Mesothelial cell of epicardium (in vitro differentiated cells): Measurements from ENCODE around the gene GIMAP5. TPM values are rescaled to one million over a fixed set of nuclear protein-coding genes. Genes with fewer than 3 reads are reported as not detected.

Experiments
- DNase-seq, 2 experiments: peaks; one replicate each; pipeline ENCODE4 v3.0.0; 2021; ENCODE audit warnings: low spot score in 2 of 2; ENCODE audit not compliant: unreplicated experiment in 2 of 2
- H3K27ac Mint-ChIP-seq: 2 replicates; pipeline ENCODE4 v1.8.0; 2021; ENCODE audit warnings: mixed read lengths
- H3K27me3 Mint-ChIP-seq: 2 replicates; pipeline ENCODE4 v1.8.0; 2021; ENCODE audit warnings: low read depth, mixed read lengths
- H3K36me3 Mint-ChIP-seq: 2 replicates; pipeline ENCODE4 v1.8.0; 2021; ENCODE audit warnings: mixed read lengths
- H3K4me1 Mint-ChIP-seq: 2 replicates; pipeline ENCODE4 v1.8.0; 2021; ENCODE audit warnings: mixed read lengths
- H3K4me3 Mint-ChIP-seq: 2 replicates; pipeline ENCODE4 v1.8.0; 2021; ENCODE audit warnings: mild to moderate bottlenecking, moderate library complexity, mixed read lengths
- H3K9me3 Mint-ChIP-seq: 2 replicates; pipeline ENCODE4 v1.8.0; 2021; ENCODE audit warnings: mixed read lengths
- CTCF ChIP-seq: fragments of 200-600 bp; sonication (generic); IDR thresholded peaks from one replicate; pipeline ENCODE4 v1.5.0; 2021; ENCODE audit warnings: antibody characterized with exemption; ENCODE audit not compliant: unreplicated experiment
- total RNA-seq: library from RNA; stranded (reverse); gene quantifications from 3 replicates; pipeline ENCODE4 v1.2.1, GENCODE V29; 2021

GIMAP5 gene
- total RNA-seq, 1 donor from 2014 or later, result not detected

GRCh38 chr7:150734254-150734653, 3.0 kb upstream of the GIMAP5 start:
- no peak overlapping the region for H3K27ac Mint-ChIP-seq
- H3K9me3 Mint-ChIP-seq, result no peaks in the 10 kb centered on the region
- no peak for TF ChIP-seq CTCF
- H3K4me3 Mint-ChIP-seq, result no peak overlapping the region
- DNase-seq, result no peak
- peaks cover 71% of the 10 kb centered on the region for H3K27me3 Mint-ChIP-seq
- no peaks in the 10 kb centered on the region for H3K36me3 Mint-ChIP-seq
- no peaks in the 10 kb centered on the region for H3K4me1 Mint-ChIP-seq

GRCh38 chr7:150735596-150736358, 1.4 kb upstream of the GIMAP5 start:
- H3K27ac Mint-ChIP-seq, result no peak overlapping the region
- no peak for DNase-seq
- H3K9me3 Mint-ChIP-seq, result no peaks in the 10 kb centered on the region
- no peak for TF ChIP-seq CTCF
- H3K4me1 Mint-ChIP-seq, result no peaks in the 10 kb centered on the region
- H3K36me3 Mint-ChIP-seq, result no peaks in the 10 kb centered on the region
- no peak overlapping the region for H3K4me3 Mint-ChIP-seq
- peaks cover 80% of the 10 kb centered on the region for H3K27me3 Mint-ChIP-seq

GRCh38 chr7:150736864-150737263, 354 bp upstream of the GIMAP5 start:
- no peak for TF ChIP-seq CTCF
- Mint-ChIP-seq H3K4me3 (no peak overlapping the region), H3K4me1 (no peaks in the 10 kb centered on the region), H3K27me3 (peaks cover 86% of the 10 kb centered on the region), H3K36me3 (no peaks in the 10 kb centered on the region), H3K27ac (no peak overlapping the region), H3K9me3 (no peaks in the 10 kb centered on the region)
- no peak for DNase-seq

GRCh38 chr7:150738092-150738491, 874 bp downstream of the GIMAP5 start:
- TF ChIP-seq CTCF, result no peak
- Mint-ChIP-seq H3K27me3 (peaks cover 90% of the 10 kb centered on the region), H3K4me3 (no peak overlapping the region), H3K4me1 (no peaks in the 10 kb centered on the region), H3K9me3 (no peaks in the 10 kb centered on the region), H3K36me3 (no peaks in the 10 kb centered on the region), H3K27ac (no peak overlapping the region)
- no peak for DNase-seq

- TF ChIP-seq CTCF, result no peak
- Mint-ChIP-seq H3K27ac (no peak overlapping the region), H3K36me3 (no peaks in the 10 kb centered on the region), H3K4me1 (no peaks in the 10 kb centered on the region), H3K4me3 (no peak overlapping the region), H3K27me3 (peaks cover 90% of the 10 kb centered on the region), H3K9me3 (no peaks in the 10 kb centered on the region)
- no peak for DNase-seq
These were observed 1.4 kb downstream of the GIMAP5 start for GRCh38 chr7:150738591-150739001.
